GM23248 (cell line): Measurements from ENCODE around the gene HDAC4. TPM values are rescaled to one million over a fixed set of nuclear protein-coding genes. Genes with fewer than 3 reads are reported as not detected.
A peak's percentile ranks its signal among the peaks of the same experiment; 100 is the strongest.

Experiments used
- DNase-seq: peaks from one replicate; pipeline ENCODE4 v3.0.0-alpha.2; 2015
- H2AFZ ChIP-seq: fragments of 200-600 bp; sonication (generic); 2 replicates; pipeline ENCODE4 v1.6.1; 2016; ENCODE audit warnings: antibody characterized with exemption
- H3F3A ChIP-seq: fragments of 200-600 bp; sonication (generic); 2 replicates; pipeline ENCODE4 v1.6.1; 2016; ENCODE audit warnings: mild to moderate bottlenecking, antibody characterized with exemption, mixed run types; ENCODE audit not compliant: insufficient read depth
- H3K27ac ChIP-seq: fragments of 200-600 bp; sonication (generic); 2 replicates; pipeline ENCODE4 v1.5.1; 2016; ENCODE audit warnings: mild to moderate bottlenecking
- H3K27me3 ChIP-seq: fragments of 200-600 bp; sonication (generic); replicated peaks from 2 replicates; pipeline ENCODE4 v1.6.1; 2016; ENCODE audit warnings: mild to moderate bottlenecking; ENCODE audit not compliant: insufficient read depth
- H3K36me3 ChIP-seq: fragments of 200-600 bp; sonication (generic); 2 replicates; pipeline ENCODE4 v1.6.1; 2016; ENCODE audit warnings: low read depth, mild to moderate bottlenecking
- H3K4me1 ChIP-seq: fragments of 200-600 bp; sonication (generic); 2 replicates; pipeline ENCODE4 v1.6.1; 2016; ENCODE audit warnings: mild to moderate bottlenecking; ENCODE audit not compliant: insufficient read depth
- H3K4me2 ChIP-seq: fragments of 200-600 bp; sonication (generic); one replicate; pipeline ENCODE4 v1.6.1; 2016; ENCODE audit warnings: mild to moderate bottlenecking; ENCODE audit not compliant: unreplicated experiment
- H3K4me3 ChIP-seq: fragments of 200-600 bp; sonication (generic); 2 replicates; pipeline ENCODE4 v1.5.1; 2016; ENCODE audit warnings: mild to moderate bottlenecking
- H3K79me2 ChIP-seq: fragments of 200-600 bp; sonication (generic); 2 replicates; pipeline ENCODE4 v1.6.1; 2016; ENCODE audit warnings: mild to moderate bottlenecking; ENCODE audit not compliant: insufficient read depth
- H3K9ac ChIP-seq: fragments of 200-600 bp; sonication (generic); 2 replicates; pipeline ENCODE4 v1.6.1; 2016; ENCODE audit warnings: mild to moderate bottlenecking
- H3K9me2 ChIP-seq: fragments of 200-600 bp; sonication (generic); 2 replicates; pipeline ENCODE4 v1.6.1; 2016; ENCODE audit warnings: mixed run types, mild to moderate bottlenecking, moderate library complexity; ENCODE audit not compliant: insufficient read depth
- H3K9me3 ChIP-seq: fragments of 200-600 bp; sonication (generic); one replicate; pipeline ENCODE4 v1.6.1; 2017; ENCODE audit warnings: low read depth
- H4K20me1 ChIP-seq: fragments of 200-600 bp; sonication (generic); 2 replicates; pipeline ENCODE4 v1.6.0; 2016; ENCODE audit not compliant: insufficient read depth
- EZH2 ChIP-seq: fragments of 200-600 bp; sonication (generic); IDR thresholded peaks from 2 replicates; pipeline ENCODE4 v1.6.1; 2018; ENCODE audit warnings: antibody characterized with exemption, mild to moderate bottlenecking; ENCODE audit not compliant: insufficient read depth, poor library complexity, severe bottlenecking
- EZH2phosphoT487 ChIP-seq: fragments of 200-600 bp; sonication (generic); IDR thresholded peaks from 2 replicates; pipeline ENCODE4 v1.6.1; 2018; ENCODE audit warnings: antibody characterized with exemption, moderate library complexity, mild to moderate bottlenecking, low read depth; ENCODE audit not compliant: insufficient read depth
- WGBS, 2 experiments: methylation state at CpG; one replicate each; pipeline ENCODE4 v1.1.6; 2015 to 2017; ENCODE audit warnings: low lambda C conversion rate in 2 of 2, low coverage in 1 of 2; ENCODE audit errors: missing lambda C conversion rate in 2 of 2; 5-methylcytosine and 5-hydroxymethylcytosine counted together
- in situ Hi-C: fragments of 300-500 bp; cut with MboI; formaldehyde crosslinking; loops from 2 replicates; pipeline ENCODE4 v1.15.0; 2020
- polyA plus RNA-seq: library from polyadenylated mRNA; unstranded; fragments of >200 nt; fragmentation: Nextera tagmentation; extraction: Ambion mirVana; gene quantifications from 2 replicates; pipeline ENCODE4 v1.2.1, GENCODE V29; 2016
- total RNA-seq: library from RNA; depleted of rRNA; stranded (reverse); fragments of >200 nt; shearing (Covaris generic); gene quantifications from 2 replicates; pipeline ENCODE4 v1.2.3, GENCODE V29; 2014

The HDAC4 gene
- total and polyA plus RNA-seq, 2 experiments from 2014 or later, result 2.1 to 6.3 TPM

DNA sequence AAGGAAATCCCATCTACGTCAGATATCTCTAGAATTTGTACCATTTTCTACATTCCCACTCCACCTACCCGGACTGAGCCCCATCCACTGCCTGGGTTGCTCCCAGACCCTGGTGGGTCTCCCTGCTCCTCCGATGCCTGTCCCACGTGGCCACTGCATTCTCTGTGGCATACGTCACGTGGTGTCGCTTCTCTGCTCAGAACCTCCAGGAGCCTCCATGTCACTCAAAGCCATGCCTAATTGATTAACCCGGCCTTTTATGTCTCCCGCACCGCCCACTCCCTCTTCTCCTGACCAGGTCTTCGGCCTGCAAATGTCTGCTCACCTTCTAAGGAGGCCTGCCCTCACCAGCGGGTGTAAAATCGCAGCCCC, 176.6 kb downstream of the HDAC4 start:
- Histone ChIP-seq H3K79me2 (peaks cover 15% of the 10 kb centered on the region; the same call in 1 of the 2 replicates), H3K9me3 (no peaks in the 10 kb centered on the region), H3K27me3 (no peaks in the 10 kb centered on the region), H3K9me2 (no peaks in the 10 kb centered on the region), H3F3A (peaks cover 45% of the 10 kb centered on the region), H3K4me3 (peak overlapping the region; percentile 43), H3K4me2 (no peak overlapping the region), H3K36me3 (no peaks in the 10 kb centered on the region), H2AFZ (0 out of 2 replicates have a peak overlapping the region, but pooled peaks have one; percentile 16), H3K4me1 (peaks cover 58% of the 10 kb centered on the region), H4K20me1 (no peaks in the 10 kb centered on the region), H3K9ac (peak overlapping the region; percentile 82; the same call in 1 of the 2 replicates), H3K27ac (peak overlapping the region; percentile 22; the same call in 1 of the 2 replicates)
- DNase-seq, result no peak
- 48 to 54% methylated on average over 13 of the region's 13 CpGs for WGBS, 2 experiments
- TF ChIP-seq EZH2 (no peak), EZH2phosphoT487 (no peak)
- in situ Hi-C loops, result no loop called here

DNA sequence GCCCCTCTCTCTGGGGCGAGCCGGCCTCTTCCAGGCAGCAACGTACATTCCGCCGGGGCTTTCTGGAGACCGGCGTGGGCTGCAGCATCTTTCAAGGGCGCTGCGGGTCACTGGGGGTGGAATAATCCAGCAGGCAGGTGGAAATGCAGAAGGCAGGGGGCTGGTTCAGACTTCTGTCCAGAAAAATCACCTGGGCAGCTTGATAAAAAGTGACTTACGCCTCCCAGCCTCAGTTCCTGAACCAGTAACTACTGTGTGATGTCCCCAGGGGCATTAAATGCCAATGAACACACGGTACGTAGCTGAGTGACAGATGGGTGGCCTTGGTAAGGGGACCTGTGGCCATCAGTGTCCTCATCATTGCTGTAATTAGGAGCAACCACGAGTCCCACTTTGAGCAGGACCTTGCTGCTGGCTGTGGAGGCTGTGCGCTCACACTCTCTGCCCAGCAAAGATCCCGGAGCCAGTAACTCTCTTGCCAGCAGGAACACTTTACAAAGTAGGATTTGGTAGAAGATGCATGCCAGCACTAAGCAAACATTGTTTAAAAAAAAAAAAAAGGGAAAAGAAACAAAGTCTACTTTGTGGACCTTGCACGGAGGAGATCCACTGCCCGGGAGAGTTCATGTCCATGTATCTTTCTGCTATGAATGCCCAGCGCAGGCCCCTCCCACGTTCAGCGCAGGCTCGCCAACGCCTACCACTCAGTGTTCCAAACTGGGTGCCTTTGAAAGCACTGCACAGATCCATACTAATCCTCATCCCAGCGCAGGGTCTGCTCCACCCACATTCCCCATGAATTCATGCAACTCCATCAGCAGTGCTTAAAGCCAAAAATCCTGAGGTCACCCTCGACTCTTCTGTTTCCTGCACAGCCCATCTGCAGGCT, 177.3 kb downstream of the HDAC4 start:
- Histone ChIP-seq H3K9me3 (no peaks in the 10 kb centered on the region), H3K27ac (peak overlapping the region; percentile 89), H3K27me3 (no peaks in the 10 kb centered on the region), H3F3A (peaks cover 45% of the 10 kb centered on the region), H3K9me2 (no peaks in the 10 kb centered on the region), H4K20me1 (no peaks in the 10 kb centered on the region), H3K79me2 (peaks cover 15% of the 10 kb centered on the region; the same call in 1 of the 2 replicates), H3K4me2 (peak overlapping the region; percentile 98), H3K4me1 (peaks cover 58% of the 10 kb centered on the region), H3K9ac (peak overlapping the region; percentile 82), H3K4me3 (peak overlapping the region; percentile 43), H2AFZ (0 out of 2 replicates have a peak overlapping the region, but pooled peaks have one; percentile 16), H3K36me3 (no peaks in the 10 kb centered on the region)
- in situ Hi-C loops, result no loop called here
- TF ChIP-seq EZH2 (no peak), EZH2phosphoT487 (no peak)
- WGBS, 2 experiments, result 41 to 43% methylated on average over 23 to 24 of the region's 24 CpGs
- DNase-seq, result peak; percentile 85

DNA sequence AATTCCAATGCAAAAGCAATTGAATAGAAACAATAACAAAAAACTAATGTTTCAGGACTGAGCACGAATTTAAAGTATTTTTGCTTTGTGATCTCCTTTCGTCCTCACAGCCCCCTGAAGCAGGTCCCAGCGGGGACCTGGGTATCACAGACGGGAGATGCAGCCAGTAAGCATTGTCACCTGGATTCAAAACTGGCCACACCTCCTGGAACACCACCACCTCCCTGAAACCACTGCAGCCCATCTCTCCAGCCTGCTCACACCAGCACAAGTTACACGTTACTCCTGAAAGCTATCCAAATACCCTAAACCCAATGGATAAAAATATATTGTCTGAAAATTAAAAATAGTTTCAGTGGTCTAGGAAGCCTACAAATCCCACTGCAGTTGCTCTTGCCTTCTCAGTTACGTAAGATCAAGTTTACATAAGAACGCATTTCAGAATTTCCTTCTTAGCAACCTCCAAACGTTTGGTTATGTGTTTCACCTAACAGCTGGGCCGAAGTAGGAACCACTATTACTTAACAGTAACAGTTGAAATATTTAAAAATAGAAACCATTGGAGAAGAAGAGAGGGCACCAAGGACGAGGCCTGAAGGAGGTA, 178.0 kb downstream of the HDAC4 start:
- peaks cover 17% of the 10 kb centered on the region for H3K79me2 ChIP-seq
- peaks cover 58% of the 10 kb centered on the region for H3K4me1 ChIP-seq
- no peaks in the 10 kb centered on the region for H4K20me1 ChIP-seq
- no peaks in the 10 kb centered on the region for H3K9me2 ChIP-seq
- in situ Hi-C loops, result no loop called here
- peak overlapping the region; percentile 82 for H3K9ac ChIP-seq
- peak overlapping the region; percentile 82; the same call in 1 of the 2 replicates for H2AFZ ChIP-seq
- peak overlapping the region; percentile 98 for H3K4me2 ChIP-seq
- H3K27ac ChIP-seq, result peak overlapping the region; percentile 89
- WGBS, 2 experiments, result 49 to 54% methylated on average over 10 of the region's 10 CpGs
- H3K36me3 ChIP-seq, result no peaks in the 10 kb centered on the region
- no peaks in the 10 kb centered on the region for H3K27me3 ChIP-seq
- H3K4me3 ChIP-seq, result peak overlapping the region; percentile 69
- TF ChIP-seq EZH2phosphoT487 (no peak), EZH2 (no peak)
- no peaks in the 10 kb centered on the region for H3K9me3 ChIP-seq
- peaks cover 45% of the 10 kb centered on the region for H3F3A ChIP-seq
- DNase-seq, result peak; percentile 48

DNA sequence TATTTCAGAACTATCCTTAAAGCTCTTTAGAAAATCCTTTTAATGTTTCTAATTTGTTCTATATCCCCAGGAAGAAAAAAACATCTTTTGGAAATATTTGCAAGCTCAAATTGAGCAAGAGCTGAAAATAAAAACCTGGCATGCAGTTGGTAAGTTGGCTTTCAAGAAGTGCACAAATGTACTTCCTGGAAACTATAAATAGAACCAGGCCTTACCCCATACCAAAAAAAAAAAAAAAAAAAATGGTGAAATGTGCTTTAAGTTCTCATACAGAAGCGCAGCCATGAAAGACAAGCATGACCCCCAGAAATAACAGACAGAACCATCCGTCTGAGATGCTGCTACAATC, 178.5 kb downstream of the HDAC4 start:
- peak overlapping the region; percentile 69 for H3K4me3 ChIP-seq
- in situ Hi-C loops, result no loop called here
- TF ChIP-seq EZH2 (no peak), EZH2phosphoT487 (no peak)
- H3K79me2 ChIP-seq, result peaks cover 22% of the 10 kb centered on the region
- DNase-seq, result peak; percentile 73
- H3K9me2 ChIP-seq, result no peaks in the 10 kb centered on the region
- H3K9ac ChIP-seq, result peak overlapping the region; percentile 82
- H4K20me1 ChIP-seq, result no peaks in the 10 kb centered on the region
- peaks cover 58% of the 10 kb centered on the region for H3K4me1 ChIP-seq
- H3K27ac ChIP-seq, result peak overlapping the region; percentile 89
- no peaks in the 10 kb centered on the region for H3K27me3 ChIP-seq
- peak overlapping the region; percentile 98 for H3K4me2 ChIP-seq
- no peaks in the 10 kb centered on the region for H3K9me3 ChIP-seq
- WGBS, 2 experiments, result 36% methylated on average over 2 of the region's 2 CpGs
- peaks cover 45% of the 10 kb centered on the region for H3F3A ChIP-seq
- H3K36me3 ChIP-seq, result no peaks in the 10 kb centered on the region
- peak overlapping the region; percentile 82 for H2AFZ ChIP-seq
